ENCODE data around the gene SNRPB2.

The SNRPB2 gene

GRCh38 chr20:16748308-16748900 is 18.6 kb downstream of the SNRPB2 start, which contains the start of gene OTOR:
OTOR (plus strand) TSS chr20:16748358; CDS start chr20:16748402, 44 bp downstream.
- TF ChIP-seq GATA1 (IDR thresholded peaks at IDR 0.05; ENCODE audit: low read depth, low read length) = no peak
- TF ChIP-seq POLR2A (IDR thresholded peaks at IDR 0.05; ENCODE audit: low read length) = no peak
- no peak for DNase-seq

- no peak for DNase-seq
Measured at GRCh38 chr20:16749573-16749972, 19.7 kb downstream of the SNRPB2 start.

GRCh38 chr20:16752082-16752481 is 22.3 kb downstream of the SNRPB2 start:
- TF ChIP-seq GATA1 (IDR thresholded peaks at IDR 0.05; ENCODE audit: low read depth, low read length) = no peak
- TF ChIP-seq POLR2A (IDR thresholded peaks at IDR 0.05; ENCODE audit: low read length) = no peak
- DNase-seq = no peak

More at GRCh38 chr20:16749573-16749972, 19.7 kb downstream of the SNRPB2 start:
- TF ChIP-seq POLR2A (IDR thresholded peaks at IDR 0.05; ENCODE audit: low read length) (no peak), GATA1 (IDR thresholded peaks at IDR 0.05; ENCODE audit: low read depth, low read length) (no peak)

GRCh38 chr20:16752901-16753300 is 23.1 kb downstream of the SNRPB2 start:
- DNase-seq = no peak
- no peak for TF ChIP-seq POLR2A (IDR thresholded peaks at IDR 0.05; ENCODE audit: low read length)
- no peak for TF ChIP-seq GATA1 (IDR thresholded peaks at IDR 0.05; ENCODE audit: low read depth, low read length)

GRCh38 chr20:16758454-16759180 is 28.8 kb downstream of the SNRPB2 start:
- TF ChIP-seq GATA1 (IDR thresholded peaks at IDR 0.05; ENCODE audit: low read depth, low read length) (no peak), POLR2A (IDR thresholded peaks at IDR 0.05; ENCODE audit: low read length) (no peak)
- DNase-seq = no peak

- no peak for DNase-seq
- TF ChIP-seq POLR2A (IDR thresholded peaks at IDR 0.05; ENCODE audit: low read length) = no peak
- no peak for TF ChIP-seq GATA1 (IDR thresholded peaks at IDR 0.05; ENCODE audit: low read depth, low read length)
Measured at GRCh38 chr20:16759181-16759563, 29.3 kb downstream of the SNRPB2 start.

GRCh38 chr20:16760431-16761304 is 30.8 kb downstream of the SNRPB2 start:
- TF ChIP-seq POLR2A (IDR thresholded peaks at IDR 0.05; ENCODE audit: low read length) (no peak), GATA1 (IDR thresholded peaks at IDR 0.05; ENCODE audit: low read depth, low read length) (no peak)
- DNase-seq = no peak

- TF ChIP-seq POLR2A (IDR thresholded peaks at IDR 0.05; ENCODE audit: low read length) (no peak), GATA1 (IDR thresholded peaks at IDR 0.05; ENCODE audit: low read depth, low read length) (no peak)
- peak; percentile 60 to 66 for DNase-seq
Measured at GRCh38 chr20:16761305-16761829, 31.5 kb downstream of the SNRPB2 start.

- DNase-seq = no peak
- no peak for TF ChIP-seq POLR2A (IDR thresholded peaks at IDR 0.05; ENCODE audit: low read length)
- TF ChIP-seq GATA1 (IDR thresholded peaks at IDR 0.05; ENCODE audit: low read depth, low read length) = no peak
Measured at GRCh38 chr20:16764560-16764959, 34.7 kb downstream of the SNRPB2 start.

GRCh38 chr20:16771213-16771612 is 41.4 kb downstream of the SNRPB2 start:
- DNase-seq = no peak
- TF ChIP-seq POLR2A (IDR thresholded peaks at IDR 0.05; ENCODE audit: low read length) (no peak), GATA1 (IDR thresholded peaks at IDR 0.05; ENCODE audit: low read depth, low read length) (no peak)

GRCh38 chr20:16775961-16776360 is 46.1 kb downstream of the SNRPB2 start:
- TF ChIP-seq GATA1 (IDR thresholded peaks at IDR 0.05; ENCODE audit: low read depth, low read length) (no peak), POLR2A (IDR thresholded peaks at IDR 0.05; ENCODE audit: low read length) (no peak)
- DNase-seq = no peak

GRCh38 chr20:16777126-16777525 is 47.3 kb downstream of the SNRPB2 start:
- no peak for DNase-seq

GRCh38 chr20:16778159-16778558 is 48.3 kb downstream of the SNRPB2 start:
- DNase-seq = no peak
- no peak for TF ChIP-seq GATA1 (IDR thresholded peaks at IDR 0.05; ENCODE audit: low read depth, low read length)
- no peak for TF ChIP-seq POLR2A (IDR thresholded peaks at IDR 0.05; ENCODE audit: low read length)

More at GRCh38 chr20:16777126-16777525, 47.3 kb downstream of the SNRPB2 start:
- TF ChIP-seq POLR2A (IDR thresholded peaks at IDR 0.05; ENCODE audit: low read length) (no peak), GATA1 (IDR thresholded peaks at IDR 0.05; ENCODE audit: low read depth, low read length) (no peak)

- no peak for TF ChIP-seq GATA1 (IDR thresholded peaks at IDR 0.05; ENCODE audit: low read depth, low read length)
- no peak for TF ChIP-seq POLR2A (IDR thresholded peaks at IDR 0.05; ENCODE audit: low read length)
- DNase-seq = no peak
Measured at GRCh38 chr20:16781496-16781895, 51.7 kb downstream of the SNRPB2 start.
